Large intestine (tissue), 3 donors: ENCODE results near the gene FBXO31. TPM values are rescaled to one million over a fixed set of nuclear protein-coding genes. Genes with fewer than 3 reads are reported as not detected.

ENCODE experiments used
- DNase-seq, 2 donors: peaks; one replicate each; pipeline versions ENCODE4 v3.0.0 to v3.0.0-alpha.2; 2013
- H3K27ac ChIP-seq: one replicate; pipeline ENCODE4 v1.5.1; 2013; ENCODE audit warnings: low read length
- H3K27me3 ChIP-seq: 2 replicates; pipeline ENCODE4 v1.6.1; 2013; ENCODE audit warnings: low read length; ENCODE audit not compliant: control insufficient read depth, insufficient read depth
- H3K36me3 ChIP-seq: 2 replicates; pipeline ENCODE4 v1.6.1; 2013; ENCODE audit warnings: low read length; ENCODE audit not compliant: control insufficient read depth, insufficient read depth
- H3K4me1 ChIP-seq: one replicate; pipeline ENCODE4 v1.6.1; 2013; ENCODE audit warnings: low read length; ENCODE audit not compliant: control insufficient read depth, insufficient read depth
- H3K4me3 ChIP-seq: one replicate; pipeline ENCODE4 v1.5.1; 2013; ENCODE audit warnings: low read length
- H3K9me3 ChIP-seq: one replicate; pipeline ENCODE4 v1.6.1; 2013; ENCODE audit warnings: mild to moderate bottlenecking, low read depth, low read length, moderate library complexity; ENCODE audit not compliant: control insufficient read depth
- WGBS: methylation state at CpG from one replicate; pipeline ENCODE4 v1.1.5; 2013; ENCODE audit warnings: low lambda C conversion rate; ENCODE audit not compliant: insufficient coverage; 5-methylcytosine and 5-hydroxymethylcytosine counted together
- polyA plus RNA-seq: library from polyadenylated mRNA; unstranded; fragments of 120-200 nt; gene quantifications from one replicate; pipeline ENCODE4 v1.2.1, GENCODE V29; 2013

The FBXO31 gene
- polyA plus RNA-seq, 1 donor, result 18.3 TPM

DNA sequence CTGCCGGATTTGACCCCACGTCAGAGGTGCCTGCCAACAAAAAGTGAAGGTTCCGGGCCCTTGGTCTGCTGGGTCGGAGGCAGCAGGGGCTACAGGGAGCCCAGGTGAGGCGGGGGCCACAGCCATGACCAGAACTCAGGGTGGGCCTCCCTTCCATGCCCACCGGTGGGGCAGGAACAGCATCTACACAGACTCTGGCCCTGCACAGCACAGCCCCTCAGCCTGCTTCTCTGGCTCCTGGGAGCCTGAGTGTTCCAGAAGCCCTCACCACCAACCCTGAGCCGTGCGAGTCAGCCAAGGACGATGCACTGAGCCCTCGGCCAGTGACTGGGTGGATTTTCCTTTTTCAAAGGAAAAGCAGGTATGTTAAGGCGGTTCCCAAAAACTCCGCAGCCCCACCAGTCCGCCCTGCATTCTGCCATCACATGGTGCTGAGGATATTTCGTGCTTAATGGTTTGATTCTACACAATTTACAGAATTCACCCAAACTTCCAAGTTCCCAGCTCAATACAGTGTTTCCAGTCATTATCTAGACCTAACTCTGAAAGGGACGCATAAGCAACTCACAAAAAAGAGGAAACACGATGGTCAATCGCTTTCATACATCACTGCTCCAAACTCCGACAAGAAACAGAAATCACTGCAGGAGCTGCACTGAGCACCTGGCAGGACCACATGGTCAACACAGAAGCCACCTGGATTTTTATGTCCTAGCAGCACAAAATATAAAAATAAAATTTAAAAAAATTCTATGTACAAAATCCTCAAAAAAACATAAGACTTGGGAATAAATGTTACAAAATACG lies 46.9 kb downstream of the FBXO31 start:
- Histone ChIP-seq H3K9me3 (no peaks in the 10 kb centered on the region), H3K4me1 (no peaks in the 10 kb centered on the region), H3K27ac (no peak overlapping the region), H3K4me3 (no peak overlapping the region), H3K36me3 (peaks cover 73% of the 10 kb centered on the region), H3K27me3 (no peaks in the 10 kb centered on the region)
- WGBS, result 100% methylated on average over 3 of the region's 19 CpGs
- no peak for DNase-seq

DNA sequence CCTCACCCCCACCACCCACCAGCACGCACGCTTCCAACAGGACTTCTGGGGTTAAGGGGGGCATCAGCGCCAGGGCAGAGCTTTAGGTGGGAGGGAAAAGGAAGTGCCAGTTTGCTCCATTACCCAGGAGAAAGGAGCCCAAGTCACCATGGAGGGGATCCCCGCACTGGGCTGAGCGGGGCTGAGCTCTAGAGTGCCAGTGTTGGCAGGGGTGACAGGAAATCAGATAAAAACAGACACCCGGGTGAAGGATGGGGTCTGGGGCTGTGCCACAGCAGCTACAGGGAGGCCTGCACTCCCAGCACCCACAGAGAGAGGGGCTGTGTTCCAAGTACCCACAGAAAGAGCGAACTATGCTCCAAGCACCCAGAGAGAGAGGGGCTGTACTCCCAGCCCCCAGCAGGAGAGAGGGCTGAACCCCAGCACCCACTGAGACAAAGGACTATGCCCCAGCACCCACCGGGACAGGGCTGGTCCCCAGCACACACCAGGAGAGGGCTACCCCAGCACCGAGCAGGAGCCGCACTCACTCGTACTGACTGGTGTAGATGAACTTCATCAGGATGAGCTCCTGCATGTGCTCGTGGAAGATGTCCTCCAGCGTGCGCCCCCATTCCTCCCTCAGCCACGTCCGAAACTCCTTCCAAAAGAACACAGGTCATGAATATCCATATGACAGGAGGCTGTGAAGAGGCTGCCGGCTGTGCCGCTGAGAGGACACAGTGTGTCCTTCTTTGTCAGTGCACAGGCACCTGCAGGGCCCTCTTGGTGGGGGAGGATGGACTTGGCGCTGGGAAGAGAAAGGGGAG lies 47.7 kb downstream of the FBXO31 start:
- Histone ChIP-seq H3K9me3 (no peaks in the 10 kb centered on the region), H3K27ac (no peak overlapping the region), H3K36me3 (peaks cover 76% of the 10 kb centered on the region), H3K27me3 (no peaks in the 10 kb centered on the region), H3K4me3 (no peak overlapping the region), H3K4me1 (no peaks in the 10 kb centered on the region)
- 90% methylated on average over 4 of the region's 19 CpGs for WGBS
- DNase-seq, result no peak

DNA sequence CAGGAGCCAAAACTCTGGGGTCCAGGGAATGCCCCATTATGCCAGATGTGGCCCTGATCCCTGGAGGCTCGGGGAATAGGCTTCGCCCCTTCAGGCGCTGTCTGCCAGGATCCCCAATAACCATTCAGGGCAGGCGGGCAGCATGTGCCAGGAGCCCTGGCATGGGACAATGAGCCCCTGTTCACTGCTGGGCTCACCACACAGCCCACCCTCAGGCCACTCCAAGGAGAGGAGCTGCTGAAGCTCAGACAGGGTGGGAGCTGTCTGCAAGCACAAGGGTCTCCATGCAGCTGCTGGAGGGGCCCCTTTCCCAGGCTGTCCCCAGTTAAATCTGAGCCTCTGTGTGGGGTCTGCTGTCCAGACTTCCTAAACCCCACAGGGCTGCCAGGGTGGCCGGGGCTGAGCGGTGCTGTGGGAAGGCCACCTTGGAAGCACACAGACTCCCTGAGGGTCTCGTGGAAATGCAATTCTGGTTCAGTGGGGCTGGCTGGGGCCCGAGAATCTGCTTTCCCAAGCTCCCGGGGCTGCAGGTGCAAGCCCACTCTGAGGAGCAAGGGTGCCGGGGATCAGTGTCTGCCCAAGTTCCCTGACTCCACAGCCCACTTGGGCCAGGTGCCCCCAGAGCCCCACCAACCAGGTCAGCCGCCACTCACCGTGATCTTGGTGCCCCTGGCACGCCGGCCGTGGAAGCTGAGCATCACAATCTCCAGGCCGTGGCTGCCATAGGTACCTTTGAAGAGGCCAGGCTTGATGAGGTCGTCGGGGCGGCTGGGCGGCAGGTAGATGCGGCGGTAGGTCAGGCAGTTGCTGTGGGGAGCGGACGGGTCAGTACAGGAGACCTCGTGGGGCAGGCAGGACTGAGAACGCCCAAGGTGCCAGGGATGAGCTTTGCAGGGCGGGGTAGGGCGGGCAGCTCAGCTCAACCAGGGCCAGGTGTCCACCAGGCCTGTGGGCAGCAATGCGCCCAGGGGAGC lies 48.6 kb downstream of the FBXO31 start:
- Histone ChIP-seq H3K4me1 (no peaks in the 10 kb centered on the region), H3K4me3 (no peak overlapping the region), H3K36me3 (peaks cover 83% of the 10 kb centered on the region), H3K27me3 (no peaks in the 10 kb centered on the region), H3K9me3 (no peaks in the 10 kb centered on the region), H3K27ac (no peak overlapping the region)
- DNase-seq, result no peak
- WGBS, result 100% methylated on average over 5 of the region's 29 CpGs

- Histone ChIP-seq H3K4me3 (no peak overlapping the region), H3K27ac (no peak overlapping the region), H3K27me3 (no peaks in the 10 kb centered on the region), H3K4me1 (no peaks in the 10 kb centered on the region), H3K9me3 (no peaks in the 10 kb centered on the region), H3K36me3 (peaks cover 83% of the 10 kb centered on the region)
- no peak for DNase-seq
- WGBS, result no CpG with 5 or more reads among the region's 41 CpGs
Observed at GRCh38 chr16:87333581-87334331, 49.8 kb downstream of the FBXO31 start.

DNA sequence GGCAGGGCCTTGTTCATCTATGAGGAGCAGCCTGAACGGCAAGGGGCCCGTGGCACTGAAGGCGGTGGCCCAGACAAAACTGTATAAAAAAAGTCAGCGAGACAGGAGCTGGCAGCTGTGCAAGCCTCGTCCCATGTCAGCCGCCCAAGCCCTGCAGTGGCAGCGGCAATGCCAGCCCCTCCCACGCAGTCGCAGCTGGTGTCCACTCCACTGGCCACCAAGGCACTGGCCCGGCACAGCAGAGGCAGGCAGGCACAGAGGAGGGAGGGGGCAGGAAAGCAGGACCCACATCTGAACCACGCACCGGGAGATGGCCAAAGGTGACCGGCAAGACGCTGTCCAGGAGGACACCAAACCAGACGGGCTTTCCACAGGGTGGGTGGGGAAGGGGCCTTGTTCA lies 50.5 kb downstream of the FBXO31 start:
- WGBS, result no CpG with 5 or more reads among the region's 15 CpGs
- peaks cover 84% of the 10 kb centered on the region for H3K36me3 ChIP-seq

DNA sequence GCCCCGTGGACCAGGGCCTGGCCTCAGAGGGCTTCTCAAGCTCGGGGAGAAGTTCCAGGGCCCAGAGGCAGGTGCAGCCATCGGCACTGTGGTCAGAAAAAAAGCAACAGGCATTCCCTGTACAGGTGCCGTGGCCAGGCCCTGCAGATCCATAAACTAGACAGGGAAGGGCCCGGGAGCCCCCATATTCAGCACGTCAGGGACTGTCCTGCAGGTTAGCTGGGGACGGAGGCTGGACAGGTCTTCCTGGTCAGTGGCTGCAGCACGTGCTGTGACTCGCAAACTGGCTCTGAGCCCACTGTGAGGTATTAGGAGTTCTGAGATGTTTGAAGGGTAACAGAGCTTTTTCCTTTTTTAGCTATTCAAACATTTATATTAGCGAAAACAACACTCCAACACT lies 51.4 kb downstream of the FBXO31 start:
- no CpG with 5 or more reads among the region's 10 CpGs for WGBS
- Histone ChIP-seq H3K27ac (no peak overlapping the region), H3K4me3 (no peak overlapping the region), H3K27me3 (no peaks in the 10 kb centered on the region), H3K36me3 (peaks cover 87% of the 10 kb centered on the region), H3K9me3 (no peaks in the 10 kb centered on the region), H3K4me1 (no peaks in the 10 kb centered on the region)
- DNase-seq, result no peak

More for the DNA sequence above, 50.5 kb downstream of the FBXO31 start:
- Histone ChIP-seq H3K27ac (no peak overlapping the region), H3K27me3 (no peaks in the 10 kb centered on the region), H3K4me1 (no peaks in the 10 kb centered on the region), H3K4me3 (no peak overlapping the region), H3K9me3 (no peaks in the 10 kb centered on the region)
- DNase-seq, result no peak

GRCh38 chr16:87331241-87331801 lies 52.3 kb downstream of the FBXO31 start:
- H3K36me3 ChIP-seq, result peaks cover 82% of the 10 kb centered on the region
- WGBS, result no CpG with 5 or more reads among the region's 31 CpGs
- no peak for DNase-seq

GRCh38 chr16:87330646-87331045 lies 52.9 kb downstream of the FBXO31 start:
- H3K9me3 ChIP-seq, result no peaks in the 10 kb centered on the region
- no peak for DNase-seq
- WGBS, result no CpG with 5 or more reads among the region's 15 CpGs
- peaks cover 78% of the 10 kb centered on the region for H3K36me3 ChIP-seq
- no peaks in the 10 kb centered on the region for H3K27me3 ChIP-seq
- H3K4me3 ChIP-seq, result no peak overlapping the region
- H3K4me1 ChIP-seq, result no peaks in the 10 kb centered on the region
- H3K27ac ChIP-seq, result no peak overlapping the region

More at GRCh38 chr16:87331241-87331801, 52.3 kb downstream of the FBXO31 start:
- no peak overlapping the region for H3K27ac ChIP-seq
- H3K27me3 ChIP-seq, result no peaks in the 10 kb centered on the region
- no peaks in the 10 kb centered on the region for H3K9me3 ChIP-seq
- H3K4me1 ChIP-seq, result no peaks in the 10 kb centered on the region
- no peak overlapping the region for H3K4me3 ChIP-seq

- Histone ChIP-seq H3K4me3 (no peak overlapping the region), H3K27ac (no peak overlapping the region), H3K36me3 (peaks cover 74% of the 10 kb centered on the region), H3K4me1 (no peaks in the 10 kb centered on the region), H3K27me3 (no peaks in the 10 kb centered on the region), H3K9me3 (no peaks in the 10 kb centered on the region)
- WGBS, result no CpG with 5 or more reads among the region's 11 CpGs
- no peak for DNase-seq
Observed at GRCh38 chr16:87330257-87330624, 53.3 kb downstream of the FBXO31 start.
